T-cell (primary cell): ENCODE data around the gene GCNT2. TPM values are rescaled to one million over a fixed set of nuclear protein-coding genes. Genes with fewer than 3 reads are reported as not detected.

Source experiments
- ATAC-seq, 4 experiments: fragments of 200-7000 bp in 3 of 4; fragments of 150-1000 bp in 1 of 4; cut with Tn5 transposase; replicated peaks in 1 of 4; 1 replicate in 3 of 4; 2 replicates in 1 of 4; pipeline ENCODE4 v1.10.0; 2021; ENCODE audit warnings: moderate library complexity in 3 of 4, mild to moderate bottlenecking in 2 of 4, moderate number of reproducible peaks in 1 of 4
- CTCF ChIA-PET, 2 donors: fragments of 300-600 bp; sonication (Branson Sonifier 250); formaldehyde crosslinking; loops; one replicate each; lab custom pipeline; 2022; ENCODE audit warnings: antibody characterized with exemption in 2 of 2; lab: Charles Lee
- POLR2A ChIA-PET, 2 donors: fragments of 300-600 bp; sonication (Branson Sonifier 250); formaldehyde crosslinking; loops; one replicate each; lab custom pipeline; 2022; ENCODE audit warnings: antibody characterized with exemption in 2 of 2; lab: Charles Lee
- DNase-seq, 35 experiments: peaks; one replicate each; pipeline versions ENCODE4 v3.0.0 to v3.0.0-alpha.2; 2013 to 2023
- H3K27ac ChIP-seq: one replicate; pipeline ENCODE4 v1.5.1; 2013; ENCODE audit warnings: low read length
- H3K27me3 ChIP-seq, 2 experiments: replicated peaks in 1 of 2; 1 replicate in 1 of 2; 2 replicates in 1 of 2; pipeline versions ENCODE4 v1.6.1 to v1.7.0; 2013; ENCODE audit warnings: low read length in 1 of 2, mixed read lengths in 1 of 2; ENCODE audit not compliant: control insufficient read depth in 2 of 2, insufficient read depth in 2 of 2; ENCODE audit errors: extremely low read depth in 1 of 2
- H3K36me3 ChIP-seq, 2 donors: 1 replicate in 1 of 2; 2 replicates in 1 of 2; pipeline versions ENCODE4 v1.6.1 to v1.7.0; 2013; ENCODE audit warnings: low read length in 1 of 2; ENCODE audit not compliant: control insufficient read depth in 2 of 2, insufficient read depth in 1 of 2; ENCODE audit errors: extremely low read depth in 1 of 2
- H3K4me1 ChIP-seq, 2 experiments: 1 replicate in 1 of 2; 2 replicates in 1 of 2; pipeline versions ENCODE4 v1.6.1 to v1.7.0; 2013; ENCODE audit warnings: low read length in 2 of 2, mixed read lengths in 1 of 2; ENCODE audit not compliant: insufficient read depth in 2 of 2, control insufficient read depth in 1 of 2; ENCODE audit errors: extremely low read depth in 1 of 2
- H3K4me3 ChIP-seq, 2 donors: 1 replicate in 1 of 2; 2 replicates in 1 of 2; pipeline versions ENCODE4 v1.5.1 to v1.7.0; 2013; ENCODE audit warnings: mild to moderate bottlenecking in 2 of 2, low read length in 1 of 2, moderate library complexity in 1 of 2; ENCODE audit not compliant: control insufficient read depth in 1 of 2; ENCODE audit errors: extremely low read depth in 1 of 2
- H3K9me3 ChIP-seq: 2 replicates; pipeline ENCODE4 v1.7.0; 2013
- H3K27ac Mint-ChIP-seq, 2 donors: one replicate each; pipeline ENCODE4 v1.8.0; 2020 to 2021; ENCODE audit warnings: mild to moderate bottlenecking in 2 of 2, mixed read lengths in 2 of 2
- H3K27me3 Mint-ChIP-seq, 2 donors: one replicate each; pipeline ENCODE4 v1.8.0; 2021 to 2022; ENCODE audit warnings: mixed read lengths in 2 of 2
- H3K36me3 Mint-ChIP-seq: one replicate; pipeline ENCODE4 v1.8.0; 2021; ENCODE audit warnings: mixed read lengths
- H3K4me1 Mint-ChIP-seq, 3 donors: one replicate each; pipeline ENCODE4 v1.8.0; 2020 to 2022; ENCODE audit warnings: mixed read lengths in 3 of 3, mild to moderate bottlenecking in 1 of 3
- H3K4me3 Mint-ChIP-seq, 3 donors: one replicate each; pipeline ENCODE4 v1.8.0; 2020 to 2022; ENCODE audit warnings: mild to moderate bottlenecking in 3 of 3, mixed read lengths in 3 of 3, moderate library complexity in 3 of 3
- H3K9me3 Mint-ChIP-seq, 3 donors: one replicate each; pipeline ENCODE4 v1.8.0; 2020 to 2022; ENCODE audit warnings: mixed read lengths in 3 of 3
- WGBS: methylation state at CpG from one replicate; pipeline ENCODE4 v1.1.5; 2013; ENCODE audit warnings: missing lambda C conversion rate; ENCODE audit not compliant: insufficient coverage; 5-methylcytosine and 5-hydroxymethylcytosine counted together
- total RNA-seq, 35 experiments: library from RNA in 6 of 35; stranded (reverse) in 6 of 35; fragments of 120-200 nt in 1 of 35; gene quantifications; one replicate each; pipeline versions ENCODE4 v1.2.1 to v1.2.4 and lab custom pipeline; 2013 to 2026

GCNT2 gene
- total RNA-seq, 5 donors from 2014 or later (not counting 1 experiment from before 2014, with no cell fraction given), result 2.2 to 6.8 (median 2.9) TPM

GRCh38 chr6:10589429-10589727 is 68.2 kb downstream of the GCNT2 start:
- 100% methylated on average over 1 of the region's 2 CpGs for WGBS

GRCh38 chr6:10589983-10590382 is 68.8 kb downstream of the GCNT2 start:
- ChIA-PET POLR2A (interaction anchor here in 1 of 2 donors (0.7 kb wide), 1 partner anchor 23 kb away, joined by 3 read pairs; no protein-coding TSS in a partner anchor), CTCF (interaction anchor here in 1 of 2 donors (0.6 kb wide), 1 partner anchor 126 kb away, joined by 3 read pairs; no protein-coding TSS in a partner anchor)
- H3K27me3 ChIP-seq, result no peaks in the 10 kb centered on the region
- no peak overlapping the region for H3K27ac ChIP-seq
- no peaks in the 10 kb centered on the region for H3K36me3 ChIP-seq
- Mint-ChIP-seq H3K27ac (no peak overlapping the region), H3K27me3 (no peaks in the 10 kb centered on the region), H3K36me3 (peaks cover 3% of the 10 kb centered on the region), H3K4me1 (peaks cover 0 to 2% (median 0%) of the 10 kb centered on the region in 3 donors), H3K4me3 (no peak overlapping the region), H3K9me3 (no peaks in the 10 kb centered on the region)
- no CpG with 5 or more reads among the region's 3 CpGs for WGBS
- H3K9me3 ChIP-seq, result no peaks in the 10 kb centered on the region
- no peaks in the 10 kb centered on the region for H3K4me1 ChIP-seq
- DNase-seq (no peak), ATAC-seq (no peak)
- H3K4me3 ChIP-seq, result no peak overlapping the region

More at GRCh38 chr6:10589429-10589727, 68.2 kb downstream of the GCNT2 start:
- H3K4me3 Mint-ChIP-seq, result no peak overlapping the region
- no peaks in the 10 kb centered on the region for H3K9me3 ChIP-seq
- no peak overlapping the region for H3K27ac Mint-ChIP-seq
- ChIA-PET POLR2A (no interaction called here), CTCF (no interaction called here)
- H3K4me1 ChIP-seq, result no peaks in the 10 kb centered on the region
- no peaks in the 10 kb centered on the region for H3K9me3 Mint-ChIP-seq
- H3K36me3 ChIP-seq, result no peaks in the 10 kb centered on the region
- H3K27ac ChIP-seq, result no peak overlapping the region
- peaks cover 0 to 2% (median 0%) of the 10 kb centered on the region in 3 donors for H3K4me1 Mint-ChIP-seq
- DNase-seq, result no peak
- no peaks in the 10 kb centered on the region for H3K27me3 ChIP-seq
- no peak overlapping the region for H3K4me3 ChIP-seq
- H3K36me3 Mint-ChIP-seq, result peaks cover 3% of the 10 kb centered on the region
- H3K27me3 Mint-ChIP-seq, result no peaks in the 10 kb centered on the region
- ATAC-seq, result no peak

GRCh38 chr6:10591422-10592160 is 70.4 kb downstream of the GCNT2 start:
- Mint-ChIP-seq H3K9me3 (no peaks in the 10 kb centered on the region), H3K4me1 (peaks cover 0 to 2% (median 0%) of the 10 kb centered on the region in 3 donors), H3K4me3 (no peak overlapping the region), H3K36me3 (no peaks in the 10 kb centered on the region), H3K27me3 (no peaks in the 10 kb centered on the region), H3K27ac (no peak overlapping the region)
- ChIA-PET CTCF (no interaction called here), POLR2A (no interaction called here)
- 93% methylated on average over 3 of the region's 14 CpGs for WGBS
- no peak overlapping the region for H3K4me3 ChIP-seq
- H3K9me3 ChIP-seq, result no peaks in the 10 kb centered on the region
- no peaks in the 10 kb centered on the region for H3K27me3 ChIP-seq
- ATAC-seq, result no peak
- no peak for DNase-seq
- H3K27ac ChIP-seq, result no peak overlapping the region
- no peaks in the 10 kb centered on the region for H3K4me1 ChIP-seq
- H3K36me3 ChIP-seq, result no peaks in the 10 kb centered on the region

- Histone ChIP-seq H3K27ac (no peak overlapping the region), H3K27me3 (no peaks in the 10 kb centered on the region), H3K4me1 (no peaks in the 10 kb centered on the region), H3K36me3 (no peaks in the 10 kb centered on the region), H3K4me3 (no peak overlapping the region), H3K9me3 (no peaks in the 10 kb centered on the region)
- Mint-ChIP-seq H3K4me3 (no peak overlapping the region), H3K36me3 (no peaks in the 10 kb centered on the region), H3K27ac (no peak overlapping the region), H3K4me1 (no peaks in the 10 kb centered on the region), H3K27me3 (no peaks in the 10 kb centered on the region), H3K9me3 (no peaks in the 10 kb centered on the region)
- POLR2A ChIA-PET, result no interaction called here
- ATAC-seq (no peak), DNase-seq (no peak)
- CTCF ChIA-PET, result interaction anchor here in 1 of 2 donors (0.6 kb wide), 1 partner anchor 80 kb away, joined by 3 read pairs; no protein-coding TSS in a partner anchor
- WGBS, result 65% methylated on average over 4 of the region's 11 CpGs
Observed at GRCh38 chr6:10595731-10596664, 74.8 kb downstream of the GCNT2 start.

DNA sequence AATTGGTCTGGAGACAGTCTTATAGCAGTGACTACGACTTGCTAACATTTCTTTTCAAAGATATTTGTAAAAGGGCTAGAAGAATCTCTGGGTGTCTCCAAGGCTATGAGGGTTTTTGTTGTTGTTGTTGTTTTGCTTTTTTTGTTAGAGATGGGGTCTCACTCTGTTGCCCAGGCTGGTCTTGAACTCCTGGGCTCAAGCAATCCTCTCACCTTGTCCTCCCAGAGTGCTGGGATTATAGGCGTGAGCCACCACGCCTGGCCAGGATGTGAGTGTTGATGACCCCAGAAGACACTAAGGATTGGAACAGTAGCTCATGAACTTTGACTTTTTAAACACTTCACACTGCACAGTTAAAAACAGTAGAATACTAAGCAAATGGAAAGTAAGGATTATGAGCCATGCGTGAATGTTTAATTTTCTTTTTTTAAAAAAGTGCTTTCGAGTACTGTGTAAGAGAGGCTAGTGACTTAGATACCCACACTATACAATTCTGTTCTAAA is 76.4 kb downstream of the GCNT2 start:
- POLR2A ChIA-PET, result interaction anchor here in 1 of 2 donors (0.6 kb wide), 1 partner anchor 160 kb away, joined by 4 read pairs; no protein-coding TSS in a partner anchor
- ATAC-seq (no peak), DNase-seq (no peak)
- no peak overlapping the region for H3K4me3 Mint-ChIP-seq
- WGBS, result no CpG with 5 or more reads among the region's 5 CpGs
- CTCF ChIA-PET, result no interaction called here
- H3K9me3 Mint-ChIP-seq, result no peaks in the 10 kb centered on the region
- Histone ChIP-seq H3K27ac (no peak overlapping the region), H3K4me1 (no peaks in the 10 kb centered on the region), H3K4me3 (no peak overlapping the region), H3K27me3 (no peaks in the 10 kb centered on the region), H3K36me3 (no peaks in the 10 kb centered on the region), H3K9me3 (no peaks in the 10 kb centered on the region)
- no peak overlapping the region for H3K27ac Mint-ChIP-seq
- no peaks in the 10 kb centered on the region for H3K27me3 Mint-ChIP-seq
- H3K4me1 Mint-ChIP-seq, result no peaks in the 10 kb centered on the region
- no peaks in the 10 kb centered on the region for H3K36me3 Mint-ChIP-seq
